LNCaP clone FGC (cell line): ENCODE data around the gene CDC34.
"Not testable (repeated sequence)": the region's sequence is repeated elsewhere in the genome, so short reads cannot be mapped to it uniquely, and the experiment has no call there.

Experiments
- DNase-seq: peaks from one replicate; pipeline ENCODE4 v3.0.0-alpha.2; 2011; ENCODE audit warnings: low read depth
- H3K4me3 ChIP-seq: 2 replicates; pipeline ENCODE4 v1.5.1; 2011; ENCODE audit warnings: mild to moderate bottlenecking, low read depth, low read length, control low read depth
- TF ChIP-seq, protein P1 (sequence below): IDR thresholded peaks from 2 replicates; pipeline ENCODE4 v1.5.1; 2012; ENCODE audit warnings: mild to moderate bottlenecking; ENCODE audit not compliant: control insufficient read depth, insufficient read depth; ENCODE audit errors: extremely low read depth

Gene CDC34

DNA sequence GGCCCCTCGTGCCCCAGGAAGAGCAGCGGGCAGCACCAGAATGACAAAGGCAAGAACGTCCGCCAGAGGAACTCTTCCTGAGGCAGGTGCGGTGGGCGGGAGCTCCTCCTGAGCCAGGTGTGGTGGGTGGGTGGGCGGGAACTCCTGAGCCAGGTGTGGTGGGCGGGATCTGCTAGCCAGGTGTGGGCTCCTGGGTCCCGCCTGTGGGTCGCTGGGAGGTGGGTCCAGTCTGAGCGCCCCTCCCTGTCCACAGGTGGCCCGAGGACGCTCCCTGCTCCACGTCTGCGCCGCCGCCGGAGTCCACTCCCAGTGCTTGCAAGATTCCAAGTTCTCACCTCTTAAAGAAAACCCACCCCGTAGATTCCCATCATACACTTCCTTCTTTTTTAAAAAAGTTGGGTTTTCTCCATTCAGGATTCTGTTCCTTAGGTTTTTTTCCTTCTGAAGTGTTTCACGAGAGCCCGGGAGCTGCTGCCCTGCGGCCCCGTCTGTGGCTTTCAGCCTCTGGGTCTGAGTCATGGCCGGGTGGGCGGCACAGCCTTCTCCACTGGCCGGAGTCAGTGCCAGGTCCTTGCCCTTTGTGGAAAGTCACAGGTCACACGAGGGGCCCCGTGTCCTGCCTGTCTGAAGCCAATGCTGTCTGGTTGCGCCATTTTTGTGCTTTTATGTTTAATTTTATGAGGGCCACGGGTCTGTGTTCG lies 51.1 kb downstream of the CDC34 start:
- TF ChIP-seq, protein P1, sequence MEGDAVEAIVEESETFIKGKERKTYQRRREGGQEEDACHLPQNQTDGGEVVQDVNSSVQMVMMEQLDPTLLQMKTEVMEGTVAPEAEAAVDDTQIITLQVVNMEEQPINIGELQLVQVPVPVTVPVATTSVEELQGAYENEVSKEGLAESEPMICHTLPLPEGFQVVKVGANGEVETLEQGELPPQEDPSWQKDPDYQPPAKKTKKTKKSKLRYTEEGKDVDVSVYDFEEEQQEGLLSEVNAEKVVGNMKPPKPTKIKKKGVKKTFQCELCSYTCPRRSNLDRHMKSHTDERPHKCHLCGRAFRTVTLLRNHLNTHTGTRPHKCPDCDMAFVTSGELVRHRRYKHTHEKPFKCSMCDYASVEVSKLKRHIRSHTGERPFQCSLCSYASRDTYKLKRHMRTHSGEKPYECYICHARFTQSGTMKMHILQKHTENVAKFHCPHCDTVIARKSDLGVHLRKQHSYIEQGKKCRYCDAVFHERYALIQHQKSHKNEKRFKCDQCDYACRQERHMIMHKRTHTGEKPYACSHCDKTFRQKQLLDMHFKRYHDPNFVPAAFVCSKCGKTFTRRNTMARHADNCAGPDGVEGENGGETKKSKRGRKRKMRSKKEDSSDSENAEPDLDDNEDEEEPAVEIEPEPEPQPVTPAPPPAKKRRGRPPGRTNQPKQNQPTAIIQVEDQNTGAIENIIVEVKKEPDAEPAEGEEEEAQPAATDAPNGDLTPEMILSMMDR = no peak
- DNase-seq = no peak
- H3K4me3 ChIP-seq = no peak overlapping the region

DNA sequence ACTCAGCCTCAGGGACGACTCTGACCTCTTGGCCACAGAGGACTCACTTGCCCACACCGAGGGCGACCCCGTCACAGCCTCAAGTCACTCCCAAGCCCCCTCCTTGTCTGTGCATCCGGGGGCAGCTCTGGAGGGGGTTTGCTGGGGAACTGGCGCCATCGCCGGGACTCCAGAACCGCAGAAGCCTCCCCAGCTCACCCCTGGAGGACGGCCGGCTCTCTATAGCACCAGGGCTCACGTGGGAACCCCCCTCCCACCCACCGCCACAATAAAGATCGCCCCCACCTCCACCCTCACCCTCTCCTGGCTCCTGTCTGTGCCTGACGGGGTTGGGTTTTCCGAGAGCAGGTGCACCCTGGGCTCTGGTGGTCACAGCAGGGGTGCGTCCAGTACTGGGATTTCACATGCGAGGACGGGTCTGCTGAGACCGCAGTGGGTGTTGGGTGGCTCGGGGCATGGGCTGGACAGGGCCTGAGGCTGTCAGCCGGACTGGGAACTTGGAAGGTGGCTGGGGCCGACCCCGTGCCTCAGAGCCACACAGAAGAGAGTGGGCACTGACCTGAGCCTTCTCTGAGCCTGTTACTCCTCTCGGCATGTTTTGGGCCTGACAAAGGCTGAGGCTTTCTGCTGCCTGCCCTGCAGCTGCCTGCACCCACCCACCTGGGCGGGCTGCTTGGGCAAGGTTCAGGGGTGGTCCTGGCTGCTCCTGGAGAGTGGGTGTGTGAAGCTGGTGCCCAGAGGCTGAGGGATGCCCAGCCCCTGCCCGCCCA lies 51.8 kb downstream of the CDC34 start:
- no peak overlapping the region for H3K4me3 ChIP-seq
- TF ChIP-seq, protein P1 = no peak
- no peak for DNase-seq

DNA sequence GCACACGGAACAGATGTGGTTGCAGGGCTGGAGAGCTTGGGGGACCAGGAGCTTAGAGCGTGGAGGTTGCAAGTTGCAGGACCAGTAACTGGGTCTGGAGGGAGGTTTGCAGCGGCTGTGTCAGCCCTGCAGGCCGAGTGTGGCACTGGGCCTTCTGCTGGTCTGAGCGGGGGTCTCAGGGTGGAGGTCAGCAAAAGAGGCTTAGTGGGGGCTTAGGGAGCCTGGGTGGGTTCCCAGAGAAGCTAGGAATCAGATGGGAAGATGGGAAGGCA lies 52.3 kb downstream of the CDC34 start:
- DNase-seq = no peak
- TF ChIP-seq, protein P1 = no peak
- H3K4me3 ChIP-seq = no peak overlapping the region

- TF ChIP-seq, protein P1 = peak; percentile 71
Measured at GRCh38 chr19:584240-585001, 52.9 kb downstream of the CDC34 start.

DNA sequence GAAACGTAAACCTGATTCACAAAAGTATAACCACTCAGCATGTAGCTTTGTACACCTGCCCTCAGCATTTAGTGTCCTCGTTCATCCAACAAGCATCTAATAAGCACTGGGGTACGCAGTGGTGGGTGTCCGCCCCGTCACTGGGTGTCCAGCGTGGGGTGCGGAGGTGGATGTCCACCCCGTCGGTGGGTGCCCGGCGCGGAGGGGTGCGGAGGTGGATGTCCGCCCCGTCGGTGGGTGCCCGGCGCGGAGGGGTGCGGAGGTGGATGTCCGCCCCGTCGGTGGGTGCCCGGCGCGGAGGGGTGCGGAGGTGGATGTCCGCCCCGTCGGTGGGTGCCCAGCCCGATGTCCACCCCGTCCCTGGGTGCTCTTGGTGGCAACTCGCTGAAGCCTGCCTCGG lies 53.6 kb downstream of the CDC34 start:
- H3K4me3 ChIP-seq, DNase-seq: not testable (repeated sequence)

More at GRCh38 chr19:584240-585001, 52.9 kb downstream of the CDC34 start:
- no peak overlapping the region for H3K4me3 ChIP-seq
- DNase-seq = no peak

DNA sequence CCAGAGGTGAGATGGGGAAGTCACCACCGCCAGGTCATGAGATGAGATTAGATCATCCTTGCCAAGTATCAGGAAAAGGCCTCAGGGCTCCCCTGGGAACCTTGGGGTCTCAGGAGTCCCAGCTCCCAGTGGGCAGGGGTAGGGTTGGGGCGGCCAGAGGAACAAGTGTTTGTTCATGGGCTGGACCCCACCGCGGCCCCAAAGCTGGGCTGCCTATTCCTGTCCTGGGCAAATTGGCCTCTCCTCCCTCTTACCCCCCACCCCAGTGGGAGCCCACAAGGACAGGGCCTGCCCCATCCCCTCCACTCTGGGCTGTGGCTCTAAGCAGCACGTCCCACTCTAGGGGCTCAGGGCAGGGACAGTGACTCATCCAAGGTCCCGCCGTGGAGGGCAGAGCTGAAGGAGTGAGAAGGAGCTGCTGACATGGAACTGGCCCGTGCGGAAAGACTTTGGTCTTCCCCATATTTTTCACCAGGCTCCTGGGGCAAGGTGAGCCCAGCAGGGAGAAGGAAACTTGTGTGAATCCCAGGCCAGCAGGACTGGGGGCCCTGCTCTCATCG lies 54.1 kb downstream of the CDC34 start:
- H3K4me3 ChIP-seq = no peak overlapping the region
- TF ChIP-seq, protein P1 = no peak
- DNase-seq = no peak

- no peak for DNase-seq
- H3K4me3 ChIP-seq = no peak overlapping the region
- TF ChIP-seq, protein P1 = peak; percentile 40
Measured at GRCh38 chr19:588093-588740, 56.7 kb downstream of the CDC34 start.
